ENCODE data around the gene NUMBL.

DNA sequence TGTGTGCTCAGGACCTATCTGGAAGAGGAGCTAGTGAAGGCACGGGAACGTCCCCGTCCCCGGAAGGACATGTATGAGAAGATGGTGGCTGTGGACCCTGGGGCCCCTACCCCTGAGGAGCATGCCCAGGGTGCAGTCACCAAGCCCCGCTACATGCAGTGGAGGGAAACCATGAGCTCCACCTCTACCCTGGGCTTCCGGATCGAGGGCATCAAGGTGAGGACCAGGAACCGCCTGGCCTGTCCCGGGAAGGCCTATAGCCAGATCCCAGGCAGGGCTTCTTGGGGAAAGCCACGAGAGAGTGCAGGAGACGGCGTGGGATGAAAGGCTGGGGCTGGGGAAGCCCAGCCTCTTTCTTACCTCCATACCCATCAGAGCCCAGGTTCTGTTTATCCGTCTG is 42.7 kb upstream of the NUMBL start:
- no peak for TF ChIP-seq EP300 (IDR thresholded peaks at IDR 0.05; ENCODE audit: borderline replicate concordance)
- no peak for TF ChIP-seq MAX (IDR thresholded peaks at IDR 0.05)
- TF ChIP-seq, protein P1, sequence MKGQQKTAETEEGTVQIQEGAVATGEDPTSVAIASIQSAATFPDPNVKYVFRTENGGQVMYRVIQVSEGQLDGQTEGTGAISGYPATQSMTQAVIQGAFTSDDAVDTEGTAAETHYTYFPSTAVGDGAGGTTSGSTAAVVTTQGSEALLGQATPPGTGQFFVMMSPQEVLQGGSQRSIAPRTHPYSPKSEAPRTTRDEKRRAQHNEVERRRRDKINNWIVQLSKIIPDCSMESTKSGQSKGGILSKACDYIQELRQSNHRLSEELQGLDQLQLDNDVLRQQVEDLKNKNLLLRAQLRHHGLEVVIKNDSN (IDR thresholded peaks at IDR 0.05): no peak
- TF ChIP-seq ZBTB7A (IDR thresholded peaks at IDR 0.05; ENCODE audit: low read depth): no peak
- no peak for TF ChIP-seq TAF1 (IDR thresholded peaks at IDR 0.05; ENCODE audit: low read depth)
- TF ChIP-seq RAD21 (IDR thresholded peaks at IDR 0.05; ENCODE audit: low read depth): no peak
- TF ChIP-seq CREB1 (IDR thresholded peaks at IDR 0.05; ENCODE audit: low read depth): no peak
- TF ChIP-seq, protein P2, sequence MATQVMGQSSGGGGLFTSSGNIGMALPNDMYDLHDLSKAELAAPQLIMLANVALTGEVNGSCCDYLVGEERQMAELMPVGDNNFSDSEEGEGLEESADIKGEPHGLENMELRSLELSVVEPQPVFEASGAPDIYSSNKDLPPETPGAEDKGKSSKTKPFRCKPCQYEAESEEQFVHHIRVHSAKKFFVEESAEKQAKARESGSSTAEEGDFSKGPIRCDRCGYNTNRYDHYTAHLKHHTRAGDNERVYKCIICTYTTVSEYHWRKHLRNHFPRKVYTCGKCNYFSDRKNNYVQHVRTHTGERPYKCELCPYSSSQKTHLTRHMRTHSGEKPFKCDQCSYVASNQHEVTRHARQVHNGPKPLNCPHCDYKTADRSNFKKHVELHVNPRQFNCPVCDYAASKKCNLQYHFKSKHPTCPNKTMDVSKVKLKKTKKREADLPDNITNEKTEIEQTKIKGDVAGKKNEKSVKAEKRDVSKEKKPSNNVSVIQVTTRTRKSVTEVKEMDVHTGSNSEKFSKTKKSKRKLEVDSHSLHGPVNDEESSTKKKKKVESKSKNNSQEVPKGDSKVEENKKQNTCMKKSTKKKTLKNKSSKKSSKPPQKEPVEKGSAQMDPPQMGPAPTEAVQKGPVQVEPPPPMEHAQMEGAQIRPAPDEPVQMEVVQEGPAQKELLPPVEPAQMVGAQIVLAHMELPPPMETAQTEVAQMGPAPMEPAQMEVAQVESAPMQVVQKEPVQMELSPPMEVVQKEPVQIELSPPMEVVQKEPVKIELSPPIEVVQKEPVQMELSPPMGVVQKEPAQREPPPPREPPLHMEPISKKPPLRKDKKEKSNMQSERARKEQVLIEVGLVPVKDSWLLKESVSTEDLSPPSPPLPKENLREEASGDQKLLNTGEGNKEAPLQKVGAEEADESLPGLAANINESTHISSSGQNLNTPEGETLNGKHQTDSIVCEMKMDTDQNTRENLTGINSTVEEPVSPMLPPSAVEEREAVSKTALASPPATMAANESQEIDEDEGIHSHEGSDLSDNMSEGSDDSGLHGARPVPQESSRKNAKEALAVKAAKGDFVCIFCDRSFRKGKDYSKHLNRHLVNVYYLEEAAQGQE (IDR thresholded peaks at IDR 0.05; ENCODE audit: low read depth): no peak
- TF ChIP-seq CEBPB (IDR thresholded peaks at IDR 0.05): no peak
